SK-N-SH (cell line): ENCODE data around the gene SNX6.

Experiments used
- CTCF ChIP-seq: fragments of 200-600 bp; sonication (generic); IDR thresholded peaks from 2 replicates; pipeline ENCODE4 v1.6.1; 2017; ENCODE audit warnings: antibody characterized with exemption, mild to moderate bottlenecking, moderate library complexity
- EP300 ChIP-seq, 2 experiments: IDR thresholded peaks; 2 replicates each; pipeline versions ENCODE4 v1.4.0 to v1.6.1; 2012; ENCODE audit warnings: borderline replicate concordance in 1 of 2, low read depth in 1 of 2, low read length in 1 of 2
- GABPA ChIP-seq: IDR thresholded peaks from 2 replicates; pipeline ENCODE4 v1.4.0; 2012; ENCODE audit warnings: low read depth, mild to moderate bottlenecking
- MAX ChIP-seq: IDR thresholded peaks from 2 replicates; pipeline ENCODE4 v1.4.0; 2012; ENCODE audit warnings: low read depth
- MXI1 ChIP-seq: IDR thresholded peaks from 2 replicates; pipeline ENCODE4 v1.6.1; 2012; ENCODE audit warnings: mild to moderate bottlenecking, low read depth, low read length, improper control_type of control experiment
- NRF1 ChIP-seq: IDR thresholded peaks from 2 replicates; pipeline ENCODE4 v1.6.1; 2012; ENCODE audit warnings: low read depth, mild to moderate bottlenecking, low read length
- PBX3 ChIP-seq: IDR thresholded peaks from 2 replicates; pipeline ENCODE4; 2012
- POLR2AphosphoS5 ChIP-seq: IDR thresholded peaks from 2 replicates; pipeline ENCODE4 v1.6.1; 2012; ENCODE audit warnings: low read depth, low read length
- RAD21 ChIP-seq: IDR thresholded peaks from 2 replicates; pipeline ENCODE4 v1.6.1; 2012; ENCODE audit warnings: mild to moderate bottlenecking, low read length
- REST ChIP-seq: IDR thresholded peaks from 2 replicates; pipeline ENCODE4 v1.6.1; 2012; ENCODE audit warnings: mild to moderate bottlenecking, low read depth, low read length, moderate library complexity
- SIN3A ChIP-seq: IDR thresholded peaks from 2 replicates; pipeline ENCODE4 v1.6.1; 2012; ENCODE audit warnings: low read depth, mild to moderate bottlenecking, low read length, moderate library complexity, borderline replicate concordance
- TAF1 ChIP-seq: IDR thresholded peaks from 2 replicates; pipeline ENCODE4 v1.6.1; 2012; ENCODE audit warnings: low read depth, mild to moderate bottlenecking, low read length, moderate library complexity, borderline replicate concordance
- YY1 ChIP-seq: IDR thresholded peaks from 2 replicates; pipeline ENCODE4 v1.4.0; 2012; ENCODE audit warnings: low read depth, mild to moderate bottlenecking

GRCh38 chr14:34538871-34539406 lies 91.0 kb downstream of the SNX6 start:
- no peak for TF ChIP-seq NRF1
- TF ChIP-seq SIN3A: no peak
- no peak for TF ChIP-seq CTCF
- no peak for TF ChIP-seq POLR2AphosphoS5
- TF ChIP-seq YY1: no peak
- TF ChIP-seq EP300 (IDR thresholded peaks at IDR 0.05; ENCODE audit: borderline replicate concordance in 1 of 2, low read depth in 1 of 2, low read length in 1 of 2): no peak
- TF ChIP-seq RAD21: no peak
- no peak for TF ChIP-seq MAX
- no peak for TF ChIP-seq MXI1
- no peak for TF ChIP-seq PBX3
- no peak for TF ChIP-seq GABPA
- no peak for TF ChIP-seq REST
- TF ChIP-seq TAF1: no peak
